ENCODE results near the gene LRRC8B.

DNA sequence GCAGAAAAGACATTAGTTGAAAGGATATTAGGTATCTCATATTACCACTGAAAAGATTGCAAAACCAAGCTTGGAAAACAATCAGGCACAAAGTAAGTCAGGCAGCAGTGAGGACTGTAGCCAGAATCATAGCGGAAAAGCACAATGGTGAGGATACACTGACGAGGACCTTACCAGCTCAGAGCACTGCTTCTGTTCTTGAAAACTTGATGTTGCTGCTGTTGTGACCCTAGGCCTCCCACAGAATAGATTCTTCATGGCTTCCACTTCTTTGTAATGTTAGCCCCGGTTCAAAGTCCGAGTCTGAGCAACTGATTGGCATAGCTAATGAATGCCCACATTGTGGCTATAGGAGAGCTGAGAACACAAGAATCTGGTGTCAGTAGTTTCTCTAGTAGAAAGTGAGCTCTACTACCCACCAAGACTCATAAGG, 63.1 kb downstream of the LRRC8B start:
- TF ChIP-seq CTCF (conservative IDR thresholded peaks at IDR 0.05; ENCODE audit: low read length) (no peak), EZH2phosphoT487 (IDR thresholded peaks at IDR 0.05; ENCODE audit: borderline replicate concordance, low read depth, low read length) (no peak)

Data from OCI-LY7 (cell line).